Uterus (tissue), 4 donors: Measurements from ENCODE around the gene CPPED1. TPM values are rescaled to one million over a fixed set of nuclear protein-coding genes. Genes with fewer than 3 reads are reported as not detected.
"Not testable (repeated sequence)": the region's sequence is repeated elsewhere in the genome, so short reads cannot be mapped to it uniquely, and the experiment has no call there.

Source experiments
- DNase-seq, 2 donors: peaks; one replicate each; pipeline ENCODE4 v3.0.0-alpha.2; 2019 to 2020
- H3K27ac ChIP-seq, 2 donors: fragments of 200-600 bp; sonication (generic); 1 replicate in 1 of 2; 2 replicates in 1 of 2; pipeline ENCODE4 v1.5.1; 2016 to 2018
- H3K27me3 ChIP-seq, 2 donors: fragments of 200-600 bp; sonication (generic); one replicate each; pipeline ENCODE4 v1.5.1; 2018 to 2019; ENCODE audit warnings: control low read depth in 1 of 2
- H3K36me3 ChIP-seq, 2 donors: fragments of 200-600 bp; sonication (generic); one replicate each; pipeline ENCODE4 v1.5.1; 2019; ENCODE audit warnings: control low read depth in 1 of 2
- H3K4me1 ChIP-seq, 2 donors: fragments of 200-600 bp; sonication (generic); one replicate each; pipeline ENCODE4 v1.5.1; 2018 to 2019; ENCODE audit warnings: control low read depth in 1 of 2
- H3K4me3 ChIP-seq, 2 donors: fragments of 200-600 bp; sonication (generic); 1 replicate in 1 of 2; 2 replicates in 1 of 2; pipeline ENCODE4 v1.5.1; 2018 to 2019; ENCODE audit warnings: mild to moderate bottlenecking in 1 of 2
- H3K9me3 ChIP-seq, 2 donors: fragments of 200-600 bp; sonication (generic); one replicate each; pipeline ENCODE4 v1.5.1; 2019; ENCODE audit warnings: control low read depth in 1 of 2
- POLR2A ChIP-seq, 2 donors: fragments of 450-650 bp; IDR thresholded peaks; one replicate each; pipeline ENCODE4 v1.6.1; 2016; ENCODE audit warnings: antibody characterized with exemption in 2 of 2, mild to moderate bottlenecking in 1 of 2, moderate library complexity in 1 of 2
- intact Hi-C: fragments of 100-400 bp; cut with DNase I; formaldehyde crosslinking; loops from one replicate; pipeline ENCODE4 v1.15.1; 2023; ENCODE audit warnings: low total_unique reads
- total RNA-seq, 4 donors: library from RNA; depleted of rRNA in 3 of 4; stranded (reverse); fragments of >200 nt in 3 of 4; gene quantifications; one replicate each; pipeline versions ENCODE4 v1.1.0 to v1.2.4, GENCODE V29; 2014 to 2023
- TF ChIP-seq, protein P1 (sequence below), 4 experiments: fragments of 200-600 bp in 2 of 4; fragments of 450-650 bp in 2 of 4; sonication (generic) in 2 of 4; IDR thresholded peaks; one replicate each; pipeline ENCODE4 v1.5.1; 2016 to 2019; ENCODE audit warnings: antibody characterized with exemption in 4 of 4, mild to moderate bottlenecking in 2 of 4, moderate library complexity in 1 of 4
- donor health status: DM: yes; HTN: yes; CAD: no.

CPPED1 gene
- total RNA-seq, 4 donors from 2014 or later, result 1.5 to 9.2 (median 5.5) TPM

DNA sequence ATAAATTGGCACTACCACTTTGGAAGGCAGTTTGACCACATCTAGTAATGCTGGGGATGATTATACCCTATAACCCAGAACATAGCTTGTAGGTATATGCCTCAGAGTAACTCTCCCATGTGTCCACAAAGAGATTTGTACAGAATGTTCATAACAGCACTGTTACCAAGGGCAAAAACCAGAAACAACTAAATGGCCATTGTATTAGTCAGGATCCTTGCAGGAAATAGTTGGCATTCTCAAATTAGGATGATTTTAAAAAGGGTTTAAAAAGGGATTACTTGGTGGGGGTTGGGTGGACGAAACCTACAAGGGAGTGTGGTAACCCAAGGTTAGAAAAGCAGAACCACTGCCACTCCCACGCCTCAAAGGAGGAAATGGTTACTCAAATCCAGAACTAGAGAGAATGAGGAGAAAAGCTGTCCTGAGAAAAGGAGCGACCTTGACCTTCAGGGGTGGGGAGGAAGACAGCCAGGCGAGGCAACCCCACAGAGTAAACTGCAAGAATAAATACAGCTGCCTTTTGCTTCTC is 2.1 kb downstream of the CPPED1 start:
- TF ChIP-seq, protein P1, sequence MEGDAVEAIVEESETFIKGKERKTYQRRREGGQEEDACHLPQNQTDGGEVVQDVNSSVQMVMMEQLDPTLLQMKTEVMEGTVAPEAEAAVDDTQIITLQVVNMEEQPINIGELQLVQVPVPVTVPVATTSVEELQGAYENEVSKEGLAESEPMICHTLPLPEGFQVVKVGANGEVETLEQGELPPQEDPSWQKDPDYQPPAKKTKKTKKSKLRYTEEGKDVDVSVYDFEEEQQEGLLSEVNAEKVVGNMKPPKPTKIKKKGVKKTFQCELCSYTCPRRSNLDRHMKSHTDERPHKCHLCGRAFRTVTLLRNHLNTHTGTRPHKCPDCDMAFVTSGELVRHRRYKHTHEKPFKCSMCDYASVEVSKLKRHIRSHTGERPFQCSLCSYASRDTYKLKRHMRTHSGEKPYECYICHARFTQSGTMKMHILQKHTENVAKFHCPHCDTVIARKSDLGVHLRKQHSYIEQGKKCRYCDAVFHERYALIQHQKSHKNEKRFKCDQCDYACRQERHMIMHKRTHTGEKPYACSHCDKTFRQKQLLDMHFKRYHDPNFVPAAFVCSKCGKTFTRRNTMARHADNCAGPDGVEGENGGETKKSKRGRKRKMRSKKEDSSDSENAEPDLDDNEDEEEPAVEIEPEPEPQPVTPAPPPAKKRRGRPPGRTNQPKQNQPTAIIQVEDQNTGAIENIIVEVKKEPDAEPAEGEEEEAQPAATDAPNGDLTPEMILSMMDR (IDR thresholded peaks at IDR 0.05), result no peak
- TF ChIP-seq POLR2A (IDR thresholded peaks at IDR 0.05), result no peak
- Histone ChIP-seq H3K36me3 (no peaks in the 10 kb centered on the region), H3K9me3 (no peaks in the 10 kb centered on the region), H3K4me3 (no peak overlapping the region), H3K4me1 (no peaks in the 10 kb centered on the region), H3K27me3 (no peaks in the 10 kb centered on the region), H3K27ac (no peak overlapping the region)
- intact Hi-C loops, result no loop called here
- no peak for DNase-seq

DNA sequence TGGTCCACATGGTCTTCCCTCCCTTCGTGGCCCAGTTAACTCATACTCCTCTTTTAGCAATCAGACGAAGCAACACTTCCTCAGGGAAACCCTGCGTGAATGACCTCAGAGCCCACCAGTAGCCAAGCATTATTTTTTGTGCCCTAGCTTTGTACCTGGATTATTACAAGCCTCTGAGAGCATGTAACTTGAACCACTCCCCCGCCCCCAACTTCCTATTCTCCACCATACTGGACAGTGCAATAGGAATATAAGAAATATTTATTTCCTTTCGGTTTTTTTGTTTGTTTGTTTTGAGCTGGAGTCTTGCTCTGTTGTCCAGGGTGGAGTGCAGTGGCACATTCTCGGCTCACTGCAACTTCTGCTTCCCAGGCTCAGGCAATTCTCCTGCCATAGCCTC is 2.9 kb downstream of the CPPED1 start:
- DNase-seq, result no peak
- H3K27me3 ChIP-seq, result no peaks in the 10 kb centered on the region
- no peaks in the 10 kb centered on the region for H3K36me3 ChIP-seq
- no peaks in the 10 kb centered on the region for H3K9me3 ChIP-seq
- H3K4me1 ChIP-seq, result no peaks in the 10 kb centered on the region
- no peak overlapping the region for H3K4me3 ChIP-seq
- intact Hi-C loops, result no loop called here
- H3K27ac ChIP-seq, result no peak overlapping the region
- TF ChIP-seq, protein P1 (IDR thresholded peaks at IDR 0.05), result no peak
- TF ChIP-seq POLR2A (IDR thresholded peaks at IDR 0.05), result no peak

DNA sequence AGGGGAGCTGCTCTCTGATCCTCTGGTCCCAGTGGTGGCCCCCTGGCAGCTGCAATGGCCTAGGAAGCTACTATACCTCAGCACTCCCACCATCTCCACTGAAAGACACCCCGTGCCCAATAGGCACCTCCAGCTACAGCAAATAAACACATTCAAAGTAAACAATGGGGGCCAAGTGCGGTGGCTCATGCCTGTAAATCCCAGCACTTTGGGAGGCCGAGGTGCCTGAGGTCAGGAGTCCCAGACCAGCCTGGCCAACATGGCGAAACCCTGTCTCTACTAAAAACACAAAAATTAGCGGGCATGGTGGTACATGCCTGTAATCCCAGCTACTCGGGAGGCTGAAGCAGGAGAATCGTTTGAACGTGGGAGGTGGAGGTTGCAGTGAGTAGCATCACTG is 3.7 kb downstream of the CPPED1 start:
- H3K4me1 ChIP-seq, H3K27me3 ChIP-seq, intact Hi-C loops, H3K27ac ChIP-seq, H3K4me3 ChIP-seq, H3K9me3 ChIP-seq, H3K36me3 ChIP-seq, DNase-seq: not testable (repeated sequence)

DNA sequence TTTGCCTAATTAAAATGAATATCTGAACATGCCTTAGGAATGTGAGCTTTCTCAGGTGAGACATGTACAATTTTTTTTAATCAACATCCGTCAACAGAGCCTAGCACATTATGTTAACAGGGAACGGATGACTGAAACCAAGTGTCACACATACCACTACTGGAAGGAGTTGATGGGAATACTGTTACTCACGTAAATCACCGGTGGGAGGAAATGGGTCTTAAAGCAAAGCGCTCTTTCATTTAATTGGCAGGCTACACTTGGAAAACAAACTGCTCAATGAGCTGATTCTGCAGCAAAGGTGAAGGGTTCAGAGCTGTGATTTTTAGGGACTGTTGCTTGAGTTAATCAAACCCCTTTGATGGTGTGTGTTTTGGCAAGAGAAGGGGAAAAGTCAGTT is 4.8 kb downstream of the CPPED1 start:
- Histone ChIP-seq H3K36me3 (no peaks in the 10 kb centered on the region), H3K4me3 (no peak overlapping the region), H3K4me1 (no peaks in the 10 kb centered on the region), H3K27me3 (no peaks in the 10 kb centered on the region), H3K27ac (no peak overlapping the region), H3K9me3 (no peaks in the 10 kb centered on the region)
- no peak for DNase-seq
- TF ChIP-seq POLR2A (IDR thresholded peaks at IDR 0.05), result no peak
- TF ChIP-seq, protein P1 (IDR thresholded peaks at IDR 0.05), result no peak
- intact Hi-C loops, result no loop called here

DNA sequence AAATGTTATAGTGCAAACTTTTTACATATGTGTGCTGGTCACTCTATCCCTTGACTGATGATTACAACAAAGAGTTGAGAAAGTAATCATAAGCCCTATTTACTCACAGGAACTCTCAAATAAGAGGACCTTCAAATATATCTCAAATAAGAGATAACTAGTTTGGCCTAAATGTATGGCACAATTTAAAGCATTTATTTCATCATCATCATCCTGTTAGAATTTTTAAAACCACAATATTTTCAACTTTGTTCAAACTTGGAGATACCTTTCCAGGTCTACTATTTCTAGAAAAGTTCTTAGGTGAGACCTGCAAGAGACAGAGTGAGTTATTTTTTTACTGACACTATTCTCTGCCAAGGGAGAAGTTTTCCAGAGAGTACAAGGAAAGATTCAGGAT is 5.5 kb downstream of the CPPED1 start:
- DNase-seq, result no peak
- H3K4me1 ChIP-seq, result no peaks in the 10 kb centered on the region
- H3K4me3 ChIP-seq, result no peak overlapping the region
- no peaks in the 10 kb centered on the region for H3K27me3 ChIP-seq
- H3K9me3 ChIP-seq, result no peaks in the 10 kb centered on the region
- TF ChIP-seq, protein P1 (IDR thresholded peaks at IDR 0.05), result no peak
- no peak for TF ChIP-seq POLR2A (IDR thresholded peaks at IDR 0.05)
- intact Hi-C loops, result no loop called here
- no peaks in the 10 kb centered on the region for H3K36me3 ChIP-seq
- H3K27ac ChIP-seq, result no peak overlapping the region

DNA sequence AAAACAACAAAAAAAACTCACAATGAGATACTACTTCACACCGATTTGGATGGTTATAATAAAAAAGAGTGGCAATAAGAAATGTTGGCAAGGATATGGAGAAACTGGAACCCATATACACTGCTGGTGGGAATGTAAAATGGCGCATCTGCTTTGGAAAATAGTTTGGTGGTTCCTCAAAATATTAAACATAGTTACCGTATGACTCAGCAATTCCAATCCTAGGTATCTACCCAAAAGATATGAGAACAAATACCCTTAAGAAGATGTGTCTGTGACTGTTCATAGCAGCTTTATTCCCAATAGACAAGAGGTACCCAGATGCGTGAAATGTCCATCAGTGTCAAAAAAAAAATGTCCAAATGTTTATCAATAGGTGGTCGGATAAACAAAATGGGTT is 7.2 kb downstream of the CPPED1 start:
- no peak overlapping the region for H3K27ac ChIP-seq
- no peak overlapping the region for H3K4me3 ChIP-seq
- intact Hi-C loops, result no loop called here
- no peak for TF ChIP-seq POLR2A (IDR thresholded peaks at IDR 0.05)
- TF ChIP-seq, protein P1 (IDR thresholded peaks at IDR 0.05), result no peak
- DNase-seq, result no peak
- H3K27me3 ChIP-seq, result no peaks in the 10 kb centered on the region
- H3K36me3 ChIP-seq, result no peaks in the 10 kb centered on the region
- no peaks in the 10 kb centered on the region for H3K9me3 ChIP-seq
- H3K4me1 ChIP-seq, result no peaks in the 10 kb centered on the region
